GM12878 (cell line): ENCODE results near the gene SLX4IP. TPM values are rescaled to one million over a fixed set of nuclear protein-coding genes. Genes with fewer than 3 reads are reported as not detected.

ENCODE experiments used
- ATAC-seq: fragments of 200-7000 bp; cut with Tn5 transposase; 3 replicates; pipeline ENCODE4 v1.9.1; 2020; ENCODE audit warnings: mild to moderate bottlenecking, moderate library complexity
- BruUV-seq: library from RNA; stranded (reverse); fragments of 400-500 nt; replicated peaks from 2 replicates; lab custom pipeline; 2021; lab: Mats Ljungman, UMichigan
- CTCF ChIA-PET: fragments of 300-600 bp; sonication (Branson Sonifier 250); formaldehyde crosslinking; extraction: SDS; loops from one replicate; lab custom pipeline; 2021; ENCODE audit warnings: inconsistent platforms; lab: Yijun Ruan, JAX
- POLR2A ChIA-PET: fragments of 350-600 bp; formaldehyde crosslinking; extraction: SDS; loops from one replicate; lab custom pipeline; 2021; ENCODE audit warnings: inconsistent platforms; lab: Charles Lee
- RAD21 ChIA-PET: fragments of 300-600 bp; sonication (Branson Sonifier 250); formaldehyde crosslinking; loops from one replicate; lab custom pipeline; 2023; ENCODE audit warnings: antibody characterized with exemption; ENCODE audit not compliant: unreplicated experiment; lab: Charles Lee
- SMC1A ChIA-PET: fragments of 300-600 bp; sonication (Branson Sonifier 250); formaldehyde crosslinking; loops from one replicate; lab custom pipeline; 2023; ENCODE audit not compliant: unreplicated experiment, uncharacterized antibody; lab: Charles Lee
- DNase-seq: peaks from one replicate; pipeline ENCODE4 v3.0.0-alpha.2; 2011; ENCODE audit warnings: low read depth, low spot score
- FAIRE-seq: peaks from 3 replicates; lab custom pipeline; 2011; peaks lifted over from hg19 to GRCh38; lab: Jason Lieb, UNC
- H2AFZ ChIP-seq: 2 replicates; pipeline ENCODE4 v1.6.0; 2011; ENCODE audit warnings: low read depth, low read length, control low read depth; ENCODE audit not compliant: control insufficient read depth
- H3K27ac ChIP-seq: 2 replicates; pipeline ENCODE4 v1.5.1; 2011; ENCODE audit warnings: control low read depth; ENCODE audit not compliant: control insufficient read depth, insufficient read depth
- H3K27me3 ChIP-seq, 2 experiments: replicated peaks in 1 of 2; 2 replicates each; pipeline versions ENCODE4 v1.6.0 to v1.6.1; 2011; ENCODE audit warnings: low read length in 1 of 2; ENCODE audit not compliant: control insufficient read depth in 2 of 2, insufficient read depth in 2 of 2
- H3K36me3 ChIP-seq, 2 experiments: 2 replicates each; pipeline ENCODE4 v1.5.1; 2011; ENCODE audit warnings: low read length in 1 of 2; ENCODE audit not compliant: control insufficient read depth in 2 of 2, insufficient read depth in 2 of 2
- H3K4me1 ChIP-seq: 2 replicates; pipeline ENCODE4 v1.6.1; 2011; ENCODE audit warnings: mild to moderate bottlenecking, low read length, moderate library complexity, mixed read lengths; ENCODE audit not compliant: control insufficient read depth, insufficient read depth
- H3K4me2 ChIP-seq: 2 replicates; pipeline ENCODE4 v1.6.0; 2011; ENCODE audit warnings: control low read depth; ENCODE audit not compliant: control insufficient read depth, insufficient read depth
- H3K4me3 ChIP-seq: fragments of 200-600 bp; sonication (generic); 2 replicates; pipeline ENCODE4 v1.5.1; 2016
- H3K79me2 ChIP-seq: 2 replicates; pipeline ENCODE4 v1.6.0; 2011; ENCODE audit warnings: low read length; ENCODE audit not compliant: control insufficient read depth, insufficient read depth
- H3K9ac ChIP-seq: 2 replicates; pipeline ENCODE4 v1.8.0; 2011; ENCODE audit warnings: low read length, control low read depth, mixed read lengths; ENCODE audit not compliant: control insufficient read depth, insufficient read depth
- H3K9me3 ChIP-seq: replicated peaks from 3 replicates; pipeline ENCODE4 v1.5.1; 2011; ENCODE audit warnings: mild to moderate bottlenecking, low read length; ENCODE audit not compliant: control insufficient read depth, insufficient read depth
- H4K20me1 ChIP-seq: 2 replicates; pipeline ENCODE4 v1.6.0; 2011; ENCODE audit not compliant: control insufficient read depth, insufficient read depth
- ETV6 ChIP-seq, 2 experiments: fragments of 450-650 bp in 1 of 2; IDR thresholded peaks in 1 of 2; conservative IDR thresholded peaks in 1 of 2; 2 replicates each; pipeline ENCODE4 v1.6.1; 2014; ENCODE audit warnings: antibody characterized with exemption in 1 of 2, borderline replicate concordance in 1 of 2, low read depth in 1 of 2, mild to moderate bottlenecking in 1 of 2, moderate library complexity in 1 of 2
- HDAC6 ChIP-seq: fragments of 200-600 bp; sonication (generic); IDR thresholded peaks from one replicate; pipeline ENCODE4 v1.8.0; 2017; ENCODE audit warnings: antibody characterized with exemption; ENCODE audit not compliant: unreplicated experiment
- LARP7 ChIP-seq: fragments of 450-650 bp; IDR thresholded peaks from 2 replicates; pipeline ENCODE4 v1.6.1; 2017; ENCODE audit warnings: mild to moderate bottlenecking
- TARDBP ChIP-seq: IDR thresholded peaks from 2 replicates; pipeline ENCODE4 v1.6.1; 2016; ENCODE audit warnings: borderline replicate concordance
- ZNF24 ChIP-seq: fragments of 450-650 bp; IDR thresholded peaks from 2 replicates; pipeline ENCODE4 v1.6.1; 2017; ENCODE audit warnings: antibody characterized with exemption, mild to moderate bottlenecking
- WGBS: methylation state at CpG from one replicate; pipeline ENCODE4 v1.1.6; 2016; ENCODE audit warnings: low lambda C conversion rate; ENCODE audit not compliant: insufficient replicate concordance, insufficient coverage; ENCODE audit errors: missing lambda C conversion rate; 5-methylcytosine and 5-hydroxymethylcytosine counted together
- in situ Hi-C: fragments of 300-500 bp; cut with MboI; formaldehyde crosslinking; loops from 9 replicates; pipeline ENCODE4 v1.14.3; 2018; ENCODE audit warnings: mixed read lengths
- intact Hi-C: fragments of 100-400 bp; cut with micrococcal nuclease; formaldehyde crosslinking; loops from one replicate; pipeline ENCODE4 v1.14.2; 2022; ENCODE audit not compliant: unreplicated experiment
- polyA plus RNA-seq, 11 experiments: library from polyadenylated mRNA; depleted of rRNA in 4 of 11; unstranded in 6 of 11; stranded (reverse) in 5 of 11; fragments of >200 nt; fragmentation: Nextera tagmentation in 4 of 11; fragmentation: Illumina TruSeq in 1 of 11; extraction: Ambion mirVana in 4 of 11; extraction: Trizol in 1 of 11; gene quantifications; 1 replicate in 1 of 11; 2 replicates in 10 of 11; pipeline versions ENCODE4 v1.2.1 to v1.2.3, GENCODE V29; 2011 to 2016; ENCODE audit warnings: inconsistent platforms in 2 of 11, missing spikeins in 2 of 11, low read depth in 1 of 11
- total RNA-seq, 4 experiments: library from RNA; depleted of rRNA in 3 of 4; stranded (reverse); fragments of >200 nt in 3 of 4; fragmentation: Illumina TruSeq in 1 of 4; extraction: Trizol in 1 of 4; gene quantifications; 2 replicates each; pipeline versions ENCODE4 v1.2.1 to v1.2.3, GENCODE V29; 2013 to 2021

SLX4IP gene
- total and polyA plus RNA-seq, 10 of the 15 experiments (the other 5 are each of a cell fraction or from before 2014, with no cell fraction given) = 2.2 to 11.0 (median 6.3) TPM

GRCh38 chr20:10539818-10540553, 104.9 kb downstream of the SLX4IP start:
- no peak for TF ChIP-seq HDAC6
- no peak for TF ChIP-seq ZNF24
- TF ChIP-seq ETV6 (conservative IDR thresholded peaks at IDR 0.05 in 1 of 2, IDR thresholded peaks at IDR 0.05 in 1 of 2; ENCODE audit: borderline replicate concordance in 1 of 2, low read depth in 1 of 2) = peak in 1 of 2 experiments; percentile 62; a peak in 1 of 4 replicates
- TF ChIP-seq TARDBP = no peak
- no peak for TF ChIP-seq LARP7
- SMC1A ChIA-PET = interaction anchor here (1.2 to 2.1 kb wide), 6 partner anchors 10 to 191 kb away, joined by 3 to 5 read pairs (median 4); no protein-coding TSS in a partner anchor
- Histone ChIP-seq H3K27ac (no peak overlapping the region), H3K4me1 (peaks cover 3% of the 10 kb centered on the region), H2AFZ (no peak overlapping the region), H3K9ac (no peak overlapping the region), H3K4me3 (no peak overlapping the region), H3K9me3 (no peaks in the 10 kb centered on the region), H3K36me3 (no peaks in the 10 kb centered on the region), H4K20me1 (no peaks in the 10 kb centered on the region), H3K4me2 (no peak overlapping the region), H3K79me2 (0 out of 2 replicates have a peak, but pooled peaks cover 1% of the 10 kb centered on the region), H3K27me3 (no peaks in the 10 kb centered on the region)
- DNase-seq (no peak), ATAC-seq (no peak; the same call in 2 of the 3 replicates), FAIRE-seq (no peak)
- WGBS = 88% methylated on average over 7 of the region's 7 CpGs
- CTCF ChIA-PET = interaction anchor here (0.5 to 1.7 kb wide), 2 partner anchors 547 to 561 kb away, joined by 3 read pairs; no protein-coding TSS in a partner anchor
- POLR2A ChIA-PET = interaction anchor here (1.4 kb wide), 1 partner anchor 63 kb away, joined by 3 read pairs; no protein-coding TSS in a partner anchor
- in situ Hi-C loops (no loop called here), intact Hi-C loops (loop anchor here (5.0 to 10.0 kb wide), 2 partner anchors 65 to 563 kb away; no protein-coding TSS in a partner anchor)
- RAD21 ChIA-PET = interaction anchor here (0.6 to 1.1 kb wide), 3 partner anchors 13 to 158 kb away, joined by 4 read pairs; no protein-coding TSS in a partner anchor
- BruUV-seq = no TSS peak
